SK-N-SH (cell line): ENCODE data around the gene OTUD5. TPM values are rescaled to one million over a fixed set of nuclear protein-coding genes. Genes with fewer than 3 reads are reported as not detected.

ENCODE experiments used
- CTCF ChIA-PET: fragments of 300-600, 350-600 bp; formaldehyde crosslinking; extraction: SDS; loops from one replicate; lab custom pipeline; 2021; lab: Yijun Ruan, JAX
- POLR2A ChIA-PET: fragments of 350-600 bp; sonication (Branson Sonifier 250); formaldehyde crosslinking; extraction: SDS; loops from one replicate; lab custom pipeline; 2020; ENCODE audit warnings: antibody characterized with exemption, inconsistent platforms; lab: Yijun Ruan, JAX
- DNase-seq: peaks from one replicate; pipeline ENCODE4 v3.0.0; 2012
- H2AFZ ChIP-seq: fragments of 200-600 bp; sonication (generic); 2 replicates; pipeline ENCODE4 v1.8.1; 2016; ENCODE audit warnings: antibody characterized with exemption, mild to moderate bottlenecking, low read depth
- H3F3A ChIP-seq: fragments of 200-600 bp; sonication (generic); replicated peaks from 2 replicates; pipeline ENCODE3; 2016; ENCODE audit warnings: antibody characterized with exemption, mild to moderate bottlenecking; ENCODE audit not compliant: insufficient read depth
- H3K27ac ChIP-seq, 2 experiments: fragments of 200-500 bp in 1 of 2; fragments of 200-600 bp in 1 of 2; sonication (Bioruptor generic) in 1 of 2; sonication (generic), shearing (Covaris generic) in 1 of 2; 2 replicates each; pipeline versions ENCODE4 v1.5.1 to v1.6.1; 2014 to 2016; ENCODE audit warnings: low read depth in 2 of 2, inconsistent platforms in 1 of 2, low read length in 1 of 2, mild to moderate bottlenecking in 1 of 2, mixed read lengths in 1 of 2
- H3K27me3 ChIP-seq: fragments of 200-600 bp; sonication (generic), shearing (Covaris generic); 2 replicates; pipeline ENCODE4 v1.6.1; 2016; ENCODE audit warnings: mixed run types; ENCODE audit not compliant: insufficient read depth
- H3K36me3 ChIP-seq, 2 experiments: fragments of 200-500 bp in 1 of 2; fragments of 200-600 bp in 1 of 2; sonication (Bioruptor generic) in 1 of 2; sonication (generic) in 1 of 2; replicated peaks in 1 of 2; 2 replicates each; pipeline versions ENCODE3 to v1.5.1; 2014 to 2016; ENCODE audit warnings: low read length in 1 of 2, mild to moderate bottlenecking in 1 of 2; ENCODE audit not compliant: insufficient read depth in 2 of 2, control insufficient read depth in 1 of 2
- H3K4me1 ChIP-seq, 2 experiments: fragments of 200-500 bp in 1 of 2; fragments of 200-600 bp in 1 of 2; sonication (Bioruptor generic) in 1 of 2; sonication (generic), shearing (Covaris generic) in 1 of 2; 2 replicates each; pipeline versions ENCODE4 v1.5.1 to v1.6.1; 2014 to 2016; ENCODE audit warnings: low read depth in 1 of 2, low read length in 1 of 2, mixed run types in 1 of 2; ENCODE audit not compliant: insufficient read depth in 2 of 2, control insufficient read depth in 1 of 2
- H3K4me2 ChIP-seq: fragments of 200-600 bp; sonication (generic), shearing (Covaris generic); 2 replicates; pipeline ENCODE4 v1.6.1; 2017; ENCODE audit warnings: mixed run types
- H3K4me3 ChIP-seq, 2 experiments: fragments of 200-500 bp in 1 of 2; fragments of 200-600 bp in 1 of 2; sonication (Bioruptor generic) in 1 of 2; sonication (generic), shearing (Covaris generic) in 1 of 2; 2 replicates each; pipeline versions ENCODE4 v1.5.1 to v1.8.1; 2014 to 2016; ENCODE audit warnings: low read depth in 2 of 2, inconsistent platforms in 1 of 2, low read length in 1 of 2, mild to moderate bottlenecking in 1 of 2, mixed read lengths in 1 of 2, moderate library complexity in 1 of 2
- H3K79me2 ChIP-seq: fragments of 200-600 bp; sonication (generic); 2 replicates; pipeline ENCODE4 v1.8.1; 2017; ENCODE audit warnings: mild to moderate bottlenecking; ENCODE audit not compliant: insufficient read depth
- H3K9ac ChIP-seq: fragments of 200-600 bp; sonication (generic); 2 replicates; pipeline ENCODE4 v1.6.1; 2017; ENCODE audit warnings: mixed run types
- H3K9me2 ChIP-seq: fragments of 200-600 bp; sonication (generic); 2 replicates; pipeline ENCODE4 v1.6.1; 2017; ENCODE audit warnings: mixed run types
- H3K9me3 ChIP-seq: fragments of 200-600 bp; sonication (generic); 2 replicates; pipeline ENCODE4 v1.6.1; 2017; ENCODE audit warnings: mixed run types, mild to moderate bottlenecking, moderate library complexity
- H4K20me1 ChIP-seq: fragments of 200-600 bp; sonication (generic); 2 replicates; pipeline ENCODE4 v1.6.1; 2017; ENCODE audit warnings: mild to moderate bottlenecking, mixed run types; ENCODE audit not compliant: insufficient read depth
- ELF1 ChIP-seq: IDR thresholded peaks from 2 replicates; pipeline ENCODE4 v1.4.0; 2012
- IRF3 ChIP-seq: fragments of 150-350 bp; IDR thresholded peaks from 2 replicates; pipeline ENCODE4 v1.6.1; 2016; ENCODE audit warnings: mild to moderate bottlenecking, low read depth, low read length
- RCOR1 ChIP-seq: fragments of 150-350 bp; IDR thresholded peaks from 2 replicates; pipeline ENCODE4 v1.6.1; 2017; ENCODE audit warnings: antibody characterized with exemption, low read length
- RXRA ChIP-seq: IDR thresholded peaks from 2 replicates; pipeline ENCODE4 v1.4.0; 2012; ENCODE audit warnings: low read depth, mild to moderate bottlenecking, borderline replicate concordance
- SMC3 ChIP-seq: IDR thresholded peaks from 2 replicates; pipeline ENCODE4 v1.6.1; 2012; ENCODE audit warnings: low read depth, low read length, improper control_type of control experiment
- TAF1 ChIP-seq: IDR thresholded peaks from 2 replicates; pipeline ENCODE4 v1.6.1; 2012; ENCODE audit warnings: low read depth, mild to moderate bottlenecking, low read length, moderate library complexity, borderline replicate concordance
- WGBS: methylation state at CpG from one replicate; pipeline ENCODE4 v1.1.6; 2017; ENCODE audit warnings: low lambda C conversion rate; 5-methylcytosine and 5-hydroxymethylcytosine counted together
- polyA plus RNA-seq, 3 experiments: library from polyadenylated mRNA; depleted of rRNA; stranded (reverse); fragments of >200 nt; gene quantifications; 2 replicates each; pipeline ENCODE4 v1.2.3, GENCODE V29; 2012
- TF ChIP-seq, protein P1 (sequence below): IDR thresholded peaks from 2 replicates; pipeline ENCODE4 v1.6.1; 2012; ENCODE audit warnings: mild to moderate bottlenecking, low read depth, low read length, moderate library complexity
- TF ChIP-seq, protein P2 (sequence below): IDR thresholded peaks from 2 replicates; pipeline ENCODE4 v1.4.0; 2012; ENCODE audit warnings: low read depth, borderline replicate concordance

The OTUD5 gene
- polyA plus RNA-seq, 1 of the 3 experiments (the other 2 are of a cell fraction) = 90.4 TPM

DNA sequence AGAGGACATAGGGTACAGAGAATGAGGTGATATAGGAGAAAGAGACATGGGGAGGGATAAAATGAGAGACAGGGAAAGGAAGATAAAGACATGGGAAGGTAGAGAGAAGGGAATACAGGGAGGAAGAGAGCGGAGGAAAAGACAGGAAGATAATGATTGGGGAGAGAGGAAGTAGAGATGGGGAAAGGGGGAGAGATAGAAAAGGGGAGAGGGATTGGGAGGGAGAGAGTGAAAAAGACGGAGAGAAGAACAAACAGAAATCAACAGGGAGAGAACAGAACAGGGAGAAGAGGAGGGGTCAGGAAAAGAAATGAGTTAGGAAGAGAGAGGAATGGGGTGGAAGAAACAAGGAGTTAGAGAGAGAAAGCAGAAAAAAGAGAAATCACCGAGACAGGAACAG, 40.0 kb upstream of the OTUD5 start:
- Histone ChIP-seq H3K9ac (no peak overlapping the region), H3K36me3 (peaks cover 31% of the 10 kb centered on the region in 2 experiments), H3K4me2 (no peak overlapping the region), H3K27me3 (no peaks in the 10 kb centered on the region), H3F3A (no peaks in the 10 kb centered on the region), H3K4me3 (no peak overlapping the region), H3K9me3 (no peaks in the 10 kb centered on the region), H4K20me1 (no peaks in the 10 kb centered on the region), H3K79me2 (peaks cover 17% of the 10 kb centered on the region; the same call in 1 of the 2 replicates), H3K27ac (no peak overlapping the region), H3K9me2 (no peaks in the 10 kb centered on the region), H2AFZ (no peak overlapping the region), H3K4me1 (peaks cover 0 to 8% of the 10 kb centered on the region in 2 experiments; a peak in 1 of 4 replicates)
- WGBS = 93% methylated on average over 3 of the region's 3 CpGs
- no peak for DNase-seq
- ChIA-PET CTCF (interaction anchor here (1.2 kb wide), 1 partner anchor 18 kb away, joined by 3 read pairs; no protein-coding TSS in a partner anchor), POLR2A (no interaction called here)
- no peak for TF ChIP-seq RCOR1
- no peak for TF ChIP-seq RXRA
- TF ChIP-seq, protein P1, sequence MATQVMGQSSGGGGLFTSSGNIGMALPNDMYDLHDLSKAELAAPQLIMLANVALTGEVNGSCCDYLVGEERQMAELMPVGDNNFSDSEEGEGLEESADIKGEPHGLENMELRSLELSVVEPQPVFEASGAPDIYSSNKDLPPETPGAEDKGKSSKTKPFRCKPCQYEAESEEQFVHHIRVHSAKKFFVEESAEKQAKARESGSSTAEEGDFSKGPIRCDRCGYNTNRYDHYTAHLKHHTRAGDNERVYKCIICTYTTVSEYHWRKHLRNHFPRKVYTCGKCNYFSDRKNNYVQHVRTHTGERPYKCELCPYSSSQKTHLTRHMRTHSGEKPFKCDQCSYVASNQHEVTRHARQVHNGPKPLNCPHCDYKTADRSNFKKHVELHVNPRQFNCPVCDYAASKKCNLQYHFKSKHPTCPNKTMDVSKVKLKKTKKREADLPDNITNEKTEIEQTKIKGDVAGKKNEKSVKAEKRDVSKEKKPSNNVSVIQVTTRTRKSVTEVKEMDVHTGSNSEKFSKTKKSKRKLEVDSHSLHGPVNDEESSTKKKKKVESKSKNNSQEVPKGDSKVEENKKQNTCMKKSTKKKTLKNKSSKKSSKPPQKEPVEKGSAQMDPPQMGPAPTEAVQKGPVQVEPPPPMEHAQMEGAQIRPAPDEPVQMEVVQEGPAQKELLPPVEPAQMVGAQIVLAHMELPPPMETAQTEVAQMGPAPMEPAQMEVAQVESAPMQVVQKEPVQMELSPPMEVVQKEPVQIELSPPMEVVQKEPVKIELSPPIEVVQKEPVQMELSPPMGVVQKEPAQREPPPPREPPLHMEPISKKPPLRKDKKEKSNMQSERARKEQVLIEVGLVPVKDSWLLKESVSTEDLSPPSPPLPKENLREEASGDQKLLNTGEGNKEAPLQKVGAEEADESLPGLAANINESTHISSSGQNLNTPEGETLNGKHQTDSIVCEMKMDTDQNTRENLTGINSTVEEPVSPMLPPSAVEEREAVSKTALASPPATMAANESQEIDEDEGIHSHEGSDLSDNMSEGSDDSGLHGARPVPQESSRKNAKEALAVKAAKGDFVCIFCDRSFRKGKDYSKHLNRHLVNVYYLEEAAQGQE = no peak
- TF ChIP-seq ELF1 = no peak
- no peak for TF ChIP-seq IRF3

GRCh38 chrX:48996969-48997368, 39.6 kb upstream of the OTUD5 start:
- Histone ChIP-seq H3K9me3 (no peaks in the 10 kb centered on the region), H4K20me1 (no peaks in the 10 kb centered on the region), H3K27me3 (no peaks in the 10 kb centered on the region), H3K9ac (no peak overlapping the region), H3K4me1 (peaks cover 0 to 8% of the 10 kb centered on the region in 2 experiments; a peak in 1 of 4 replicates), H3K4me2 (no peak overlapping the region), H3F3A (no peaks in the 10 kb centered on the region), H3K27ac (no peak overlapping the region), H2AFZ (no peak overlapping the region), H3K36me3 (peaks cover 31% of the 10 kb centered on the region in 2 experiments), H3K79me2 (peaks cover 17% of the 10 kb centered on the region; the same call in 1 of the 2 replicates), H3K4me3 (no peak overlapping the region), H3K9me2 (no peaks in the 10 kb centered on the region)
- 91% methylated on average over 6 of the region's 6 CpGs for WGBS
- DNase-seq = no peak
- ChIA-PET CTCF (no interaction called here), POLR2A (no interaction called here)
- TF ChIP-seq TAF1 (no peak), SMC3 (no peak)
- TF ChIP-seq, protein P2, sequence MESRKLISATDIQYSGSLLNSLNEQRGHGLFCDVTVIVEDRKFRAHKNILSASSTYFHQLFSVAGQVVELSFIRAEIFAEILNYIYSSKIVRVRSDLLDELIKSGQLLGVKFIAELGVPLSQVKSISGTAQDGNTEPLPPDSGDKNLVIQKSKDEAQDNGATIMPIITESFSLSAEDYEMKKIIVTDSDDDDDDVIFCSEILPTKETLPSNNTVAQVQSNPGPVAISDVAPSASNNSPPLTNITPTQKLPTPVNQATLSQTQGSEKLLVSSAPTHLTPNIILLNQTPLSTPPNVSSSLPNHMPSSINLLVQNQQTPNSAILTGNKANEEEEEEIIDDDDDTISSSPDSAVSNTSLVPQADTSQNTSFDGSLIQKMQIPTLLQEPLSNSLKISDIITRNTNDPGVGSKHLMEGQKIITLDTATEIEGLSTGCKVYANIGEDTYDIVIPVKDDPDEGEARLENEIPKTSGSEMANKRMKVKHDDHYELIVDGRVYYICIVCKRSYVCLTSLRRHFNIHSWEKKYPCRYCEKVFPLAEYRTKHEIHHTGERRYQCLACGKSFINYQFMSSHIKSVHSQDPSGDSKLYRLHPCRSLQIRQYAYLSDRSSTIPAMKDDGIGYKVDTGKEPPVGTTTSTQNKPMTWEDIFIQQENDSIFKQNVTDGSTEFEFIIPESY = no peak
- TF ChIP-seq, protein P1 = peak; percentile 94
